ENCODE data around the gene DLG1. TPM values are rescaled to one million over a fixed set of nuclear protein-coding genes. Genes with fewer than 3 reads are reported as not detected.
A peak's percentile ranks its signal among the peaks of the same experiment; 100 is the strongest.

Gene DLG1
- total RNA-seq, 1 donor from 2014 or later, result 116 TPM

- no peak for DNase-seq (ENCODE audit: low spot score)
- no peak for ATAC-seq
- intact Hi-C loops (cut with DNase I), result no loop called here
Observed at GRCh38 chr3:197325773-197326172, 27.4 kb upstream of the DLG1 start.

GRCh38 chr3:197322149-197322548 lies 23.7 kb upstream of the DLG1 start:
- ATAC-seq (no peak), DNase-seq (ENCODE audit: low spot score) (no peak)
- intact Hi-C loops (cut with DNase I), result no loop called here

- ATAC-seq, result no peak
- no peak for DNase-seq (ENCODE audit: low spot score)
- intact Hi-C loops (cut with DNase I), result no loop called here
Observed at GRCh38 chr3:197320582-197320981, 22.2 kb upstream of the DLG1 start.

- DNase-seq (ENCODE audit: low spot score), result no peak
- ATAC-seq, result no peak
- intact Hi-C loops (cut with DNase I), result no loop called here
Observed at GRCh38 chr3:197317250-197317963, 19.0 kb upstream of the DLG1 start.

- no peak for ATAC-seq
- intact Hi-C loops (cut with DNase I), result no loop called here
- no peak for DNase-seq (ENCODE audit: low spot score)
Observed at GRCh38 chr3:197312431-197312830, 14.0 kb upstream of the DLG1 start.

- intact Hi-C loops (cut with DNase I), result no loop called here
- DNase-seq (ENCODE audit: low spot score) (no peak), ATAC-seq (no peak)
Observed at GRCh38 chr3:197311591-197311990, 13.2 kb upstream of the DLG1 start.

- intact Hi-C loops (cut with DNase I), result no loop called here
- ATAC-seq (peak; percentile 96), DNase-seq (ENCODE audit: low spot score) (no peak)
Observed at GRCh38 chr3:197309528-197310361, 11.3 kb upstream of the DLG1 start.

- ATAC-seq (peak; percentile 36), DNase-seq (ENCODE audit: low spot score) (no peak)
- intact Hi-C loops (cut with DNase I), result no loop called here
Observed at GRCh38 chr3:197308591-197308990, 10.2 kb upstream of the DLG1 start.

- DNase-seq (ENCODE audit: low spot score) (no peak), ATAC-seq (peak; percentile 4)
- intact Hi-C loops (cut with DNase I), result no loop called here
Observed at GRCh38 chr3:197306374-197307086, 8.1 kb upstream of the DLG1 start.

- DNase-seq (ENCODE audit: low spot score), result no peak
- intact Hi-C loops (cut with DNase I), result no loop called here
- no peak for ATAC-seq
Observed at GRCh38 chr3:197305854-197306253, 7.4 kb upstream of the DLG1 start.

- intact Hi-C loops (cut with DNase I), result no loop called here
- DNase-seq (ENCODE audit: low spot score) (no peak), ATAC-seq (no peak)
Observed at GRCh38 chr3:197303452-197303851, 5.0 kb upstream of the DLG1 start.

- ATAC-seq (no peak), DNase-seq (ENCODE audit: low spot score) (no peak)
- intact Hi-C loops (cut with DNase I), result no loop called here
Observed at GRCh38 chr3:197302696-197303341, 4.4 kb upstream of the DLG1 start.

GRCh38 chr3:197302033-197302432 lies 3.6 kb upstream of the DLG1 start:
- intact Hi-C loops (cut with DNase I), result no loop called here
- DNase-seq (ENCODE audit: low spot score) (no peak), ATAC-seq (no peak)

- intact Hi-C loops (cut with DNase I), result no loop called here
- DNase-seq (ENCODE audit: low spot score), result no peak
- ATAC-seq, result no peak
Observed at GRCh38 chr3:197300361-197300760, 1.9 kb upstream of the DLG1 start.

GRCh38 chr3:197298945-197299854 lies 788 bp upstream of the DLG1 start:
- intact Hi-C loops (cut with DNase I), result no loop called here

GRCh38 chr3:197297476-197298340 lies 704 bp downstream of the DLG1 start:
- DNase-seq (ENCODE audit: low spot score) (peak; percentile 92), ATAC-seq (peak; percentile 95)
- intact Hi-C loops (cut with DNase I), result no loop called here

More at GRCh38 chr3:197298945-197299854, 788 bp upstream of the DLG1 start:
- peak; percentile 7 for ATAC-seq
- peak; percentile 60 for DNase-seq (ENCODE audit: low spot score)

GRCh38 chr3:197297002-197297401 lies 1.4 kb downstream of the DLG1 start:
- intact Hi-C loops (cut with DNase I), result no loop called here
- ATAC-seq, result no peak
- no peak for DNase-seq (ENCODE audit: low spot score)

All from sciatic nerve (tissue), 2 donors.